H1 (cell line): ENCODE results near the gene ZNF106. TPM values are rescaled to one million over a fixed set of nuclear protein-coding genes. Genes with fewer than 3 reads are reported as not detected.

Source experiments
- CTCF ChIA-PET: fragments of 300-600 bp; sonication (Branson Sonifier 250); formaldehyde crosslinking; loops from one replicate; lab custom pipeline; 2021; ENCODE audit not compliant: partially characterized antibody; lab: Charles Lee
- POLR2A ChIA-PET: fragments of 300-600 bp; sonication (Branson Sonifier 250); formaldehyde crosslinking; loops from one replicate; lab custom pipeline; 2021; ENCODE audit warnings: inconsistent platforms; ENCODE audit not compliant: partially characterized antibody; lab: Charles Lee
- DNase-seq, 2 experiments: peaks; one replicate each; pipeline versions ENCODE4 v3.0.0 to v3.0.0-alpha.2; 2010 to 2022; ENCODE audit warnings: low spot score in 2 of 2, low read depth in 1 of 2, mixed read lengths in 1 of 2
- FAIRE-seq: peaks from 2 replicates; lab custom pipeline; 2011; peaks lifted over from hg19 to GRCh38; lab: Jason Lieb, UNC
- H2AFZ ChIP-seq: 2 replicates; pipeline ENCODE4 v1.8.1; 2012; ENCODE audit warnings: low read length, inconsistent platforms
- H2AK5ac ChIP-seq: 2 replicates; pipeline ENCODE4 v1.6.1; 2013; ENCODE audit warnings: low read depth, low read length
- H2BK120ac ChIP-seq: replicated peaks from 2 replicates; pipeline ENCODE3; 2013; ENCODE audit warnings: low read depth, low read length, inconsistent platforms
- H2BK12ac ChIP-seq: 2 replicates; pipeline ENCODE4 v1.6.1; 2013; ENCODE audit warnings: low read depth, low read length
- H2BK15ac ChIP-seq: 2 replicates; pipeline ENCODE4 v1.6.1; 2013; ENCODE audit warnings: low read length
- H2BK20ac ChIP-seq: 2 replicates; pipeline ENCODE4 v1.6.1; 2013; ENCODE audit warnings: low read length
- H2BK5ac ChIP-seq: 2 replicates; pipeline ENCODE4 v1.6.1; 2013; ENCODE audit warnings: low read depth, low read length
- H3K14ac ChIP-seq: 2 replicates; pipeline ENCODE4 v1.6.1; 2013; ENCODE audit warnings: inconsistent platforms; ENCODE audit not compliant: insufficient read length
- H3K18ac ChIP-seq: 2 replicates; pipeline ENCODE4 v1.6.1; 2013; ENCODE audit warnings: low read length; ENCODE audit errors: extremely low read depth
- H3K23ac ChIP-seq: 2 replicates; pipeline ENCODE4 v1.6.1; 2013; ENCODE audit warnings: inconsistent platforms; ENCODE audit not compliant: insufficient read length
- H3K23me2 ChIP-seq: 2 replicates; pipeline ENCODE4 v1.6.1; 2013; ENCODE audit warnings: low read depth, low read length
- H3K27ac ChIP-seq: 2 replicates; pipeline ENCODE4 v1.6.1; 2011; ENCODE audit warnings: low read depth, low read length, inconsistent platforms
- H3K27me3 ChIP-seq, 4 experiments: replicated peaks in 1 of 4; 1 replicate in 1 of 4; 2 replicates in 3 of 4; pipeline versions ENCODE4 v1.6.1 to v1.8.1; 2011 to 2013; ENCODE audit warnings: low read length in 3 of 4, mild to moderate bottlenecking in 3 of 4, inconsistent platforms in 2 of 4, mixed read lengths in 2 of 4, moderate library complexity in 1 of 4; ENCODE audit not compliant: control insufficient read depth in 3 of 4, insufficient read depth in 3 of 4; ENCODE audit errors: extremely low read depth in 1 of 4
- H3K36me3 ChIP-seq, 4 experiments: 2 replicates each; pipeline versions ENCODE4 v1.6.1 to v1.8.1; 2011 to 2013; ENCODE audit warnings: mild to moderate bottlenecking in 4 of 4, low read length in 3 of 4, moderate library complexity in 2 of 4, control low read depth in 1 of 4, inconsistent platforms in 1 of 4; ENCODE audit not compliant: insufficient read depth in 4 of 4, control insufficient read depth in 2 of 4
- H3K4ac ChIP-seq: replicated peaks from 2 replicates; pipeline ENCODE3; 2013; ENCODE audit warnings: low read length, low read depth, mixed read lengths, inconsistent platforms; ENCODE audit not compliant: insufficient read length
- H3K4me1 ChIP-seq, 4 experiments: replicated peaks in 1 of 4; 1 replicate in 1 of 4; 2 replicates in 3 of 4; pipeline versions ENCODE4 v1.6.1 to v1.8.1; 2011 to 2013; ENCODE audit warnings: low read length in 3 of 4, inconsistent platforms in 2 of 4, mixed read lengths in 1 of 4; ENCODE audit not compliant: insufficient read depth in 4 of 4, control insufficient read depth in 3 of 4
- H3K4me2 ChIP-seq, 2 experiments: 2 replicates each; pipeline versions ENCODE4 v1.6.1 to v1.8.1; 2011 to 2013; ENCODE audit warnings: low read depth in 2 of 2, low read length in 2 of 2, control low read depth in 1 of 2, inconsistent platforms in 1 of 2, mild to moderate bottlenecking in 1 of 2; ENCODE audit not compliant: insufficient read depth in 1 of 2
- H3K4me3 ChIP-seq, 4 experiments: fragments of 200-600, 300-600 bp in 1 of 4; sonication (generic), shearing (Covaris generic), sonication (Bioruptor Twin) in 1 of 4; 2 replicates each; pipeline versions ENCODE4 v1.5.1 to v1.8.1; 2011 to 2016; ENCODE audit warnings: low read length in 4 of 4, low read depth in 3 of 4, control low read depth in 2 of 4, inconsistent platforms in 2 of 4, mild to moderate bottlenecking in 2 of 4, mixed read lengths in 1 of 4, moderate library complexity in 1 of 4; ENCODE audit not compliant: insufficient read depth in 2 of 4; ENCODE audit errors: extremely low read depth in 1 of 4
- H3K56ac ChIP-seq: replicated peaks from 2 replicates; pipeline ENCODE3; 2013; ENCODE audit warnings: low read depth, mild to moderate bottlenecking, mixed read lengths, low read length, inconsistent platforms; ENCODE audit not compliant: insufficient read length
- H3K79me1 ChIP-seq: 2 replicates; pipeline ENCODE4 v1.6.1; 2013; ENCODE audit warnings: low read depth, low read length, control low read depth
- H3K79me2 ChIP-seq, 2 experiments: 2 replicates each; pipeline versions ENCODE4 v1.6.1 to v1.8.1; 2012 to 2013; ENCODE audit warnings: low read length in 2 of 2, mild to moderate bottlenecking in 2 of 2, inconsistent platforms in 1 of 2; ENCODE audit not compliant: insufficient read depth in 2 of 2, control insufficient read depth in 1 of 2
- H3K9ac ChIP-seq, 4 experiments: replicated peaks in 1 of 4; 1 replicate in 1 of 4; 2 replicates in 3 of 4; pipeline versions ENCODE4 v1.6.1 to v1.8.1; 2011 to 2013; ENCODE audit warnings: low read depth in 3 of 4, low read length in 3 of 4, control low read depth in 2 of 4, mild to moderate bottlenecking in 2 of 4, moderate library complexity in 2 of 4, inconsistent platforms in 1 of 4; ENCODE audit errors: extremely low read depth in 1 of 4
- H3K9me3 ChIP-seq, 2 experiments: 2 replicates each; pipeline versions ENCODE4 v1.6.1 to v1.8.1; 2012 to 2013; ENCODE audit warnings: mild to moderate bottlenecking in 2 of 2, moderate library complexity in 2 of 2, control low read depth in 1 of 2, inconsistent platforms in 1 of 2, low read depth in 1 of 2, low read length in 1 of 2, mixed read lengths in 1 of 2; ENCODE audit not compliant: insufficient read depth in 2 of 2
- H4K20me1 ChIP-seq, 2 experiments: replicated peaks in 1 of 2; 2 replicates each; pipeline versions ENCODE3 to v1.8.1; 2011 to 2013; ENCODE audit warnings: inconsistent platforms in 2 of 2, low read length in 2 of 2, mild to moderate bottlenecking in 1 of 2; ENCODE audit not compliant: insufficient read depth in 2 of 2, control insufficient read depth in 1 of 2
- H4K5ac ChIP-seq: 2 replicates; pipeline ENCODE4 v1.6.1; 2013; ENCODE audit warnings: low read length, low read depth, mixed read lengths, inconsistent platforms; ENCODE audit not compliant: insufficient read length
- H4K8ac ChIP-seq: 2 replicates; pipeline ENCODE4 v1.8.0; 2013; ENCODE audit warnings: mild to moderate bottlenecking, moderate library complexity, low read length, inconsistent platforms; ENCODE audit not compliant: insufficient read depth; ENCODE audit errors: extremely low read depth
- H4K91ac ChIP-seq: replicated peaks from 2 replicates; pipeline ENCODE3; 2013; ENCODE audit warnings: low read length, mixed read lengths, inconsistent platforms; ENCODE audit not compliant: insufficient read length
- BRCA1 ChIP-seq: IDR thresholded peaks from 2 replicates; pipeline ENCODE4 v1.6.1; 2012; ENCODE audit warnings: low read depth, low read length, improper control_type of control experiment
- SP2 ChIP-seq: IDR thresholded peaks from 2 replicates; pipeline ENCODE4 v1.6.1; 2012; ENCODE audit warnings: mild to moderate bottlenecking, low read length, inconsistent platforms
- TAF7 ChIP-seq: optimal IDR thresholded peaks from 2 replicates; pipeline ENCODE3; 2011; ENCODE audit warnings: low read depth, mild to moderate bottlenecking, inconsistent platforms, low read length, moderate library complexity, borderline replicate concordance
- WGBS, 2 experiments: shearing (Covaris generic) in 1 of 2; methylation state at CpG; one replicate each; pipeline versions ENCODE4 v1.1.6 to v1.1.7; 2013 to 2015; ENCODE audit warnings: low lambda C conversion rate in 2 of 2, mixed read lengths in 2 of 2, inconsistent platforms in 1 of 2, low coverage in 1 of 2, missing lambda C conversion rate in 1 of 2; ENCODE audit not compliant: insufficient replicate concordance in 2 of 2, insufficient coverage in 1 of 2, insufficient read length in 1 of 2; ENCODE audit errors: extremely low coverage in 1 of 2, missing lambda C conversion rate in 1 of 2; 5-methylcytosine and 5-hydroxymethylcytosine counted together
- polyA plus RNA-seq, 7 experiments: library from polyadenylated mRNA; depleted of rRNA in 3 of 7; stranded (reverse) in 5 of 7; unstranded in 2 of 7; fragments of >200 nt in 5 of 7; fragments of 200-250 nt in 2 of 7; gene quantifications; 1 replicate in 5 of 7; 2 replicates in 1 of 7; 4 replicates in 1 of 7; pipeline versions ENCODE4 v1.2.1 to v1.2.3, GENCODE V29; 2011 to 2013; ENCODE audit warnings: missing spikeins in 2 of 7, mixed read lengths in 2 of 7
- total RNA-seq: library from RNA; stranded (reverse); fragmentation: NEBNext Ultra II Directional; extraction: Animal tissue kit (Norgen Biotek cat#: 25700); gene quantifications from 2 replicates; pipeline ENCODE4 v1.2.1, GENCODE V29; 2021

The ZNF106 gene
- total and polyA plus RNA-seq, 2 of the 8 experiments (the other 6 are each of a cell fraction or from before 2014, with no cell fraction given) = 18.2 to 62.0 TPM

- ChIA-PET POLR2A (no interaction called here), CTCF (no interaction called here)
- Histone ChIP-seq H2BK20ac (no peak overlapping the region), H3K23me2 (no peaks in the 10 kb centered on the region), H3K56ac (no peak overlapping the region), H3K36me3 (no peaks in the 10 kb centered on the region), H2BK15ac (no peak overlapping the region), H3K4ac (no peak overlapping the region), H3K18ac (no peak overlapping the region), H4K20me1 (no peaks in the 10 kb centered on the region), H3K14ac (no peak overlapping the region), H4K8ac (no peak overlapping the region), H4K91ac (no peak overlapping the region), H3K4me3 (no peak overlapping the region), H3K4me2 (no peak overlapping the region), H3K9ac (no peak overlapping the region), H2BK12ac (no peak overlapping the region), H2BK5ac (no peak overlapping the region), H3K79me1 (no peaks in the 10 kb centered on the region), H3K23ac (no peak overlapping the region), H3K27me3 (peaks cover 0 to 4% (median 0%) of the 10 kb centered on the region in 4 experiments; a peak in 1 of 7 replicates), H2BK120ac (no peak overlapping the region), H3K9me3 (peaks cover 11 to 16% of the 10 kb centered on the region in 2 experiments), H2AFZ (no peak overlapping the region), H3K79me2 (no peaks in the 10 kb centered on the region), H4K5ac (no peak overlapping the region), H3K4me1 (no peaks in the 10 kb centered on the region), H3K27ac (no peak overlapping the region), H2AK5ac (no peak overlapping the region)
- 94% methylated on average over 1 of the region's 1 CpG; no CpG with 5 or more reads in 1 of the 2 experiments for WGBS, 2 experiments
- FAIRE-seq (no peak), DNase-seq (no peak)
- TF ChIP-seq BRCA1 (no peak), SP2 (no peak), TAF7 (no peak)
These were observed 117.7 kb downstream of the ZNF106 start for GRCh38 chr15:42373274-42373673.
